K562 (cell line): Measurements from ENCODE around the gene RASSF1. TPM values are rescaled to one million over a fixed set of nuclear protein-coding genes. Genes with fewer than 3 reads are reported as not detected.
A peak's percentile ranks its signal among the peaks of the same experiment; 100 is the strongest.

ENCODE experiments used
- BCL6 ChIP-seq: fragments of 250-450 bp; sonication (Bioruptor Pico); IDR thresholded peaks from 2 replicates; pipeline ENCODE4 v1.4.0; 2020
- BRD4 ChIP-seq: fragments of 200-600 bp; sonication (generic); IDR thresholded peaks from 2 replicates; pipeline ENCODE4 v1.6.1; 2017; ENCODE audit warnings: inconsistent platforms
- ERF ChIP-seq: fragments of 450-650 bp; formaldehyde crosslinking; IDR thresholded peaks from 2 replicates; pipeline ENCODE4 v1.4.0; 2020; ENCODE audit warnings: mild to moderate bottlenecking, mixed read lengths
- FOXK1 ChIP-seq: sonication (generic); formaldehyde crosslinking; IDR thresholded peaks from 2 replicates; pipeline ENCODE4 v1.8.0; 2022; ENCODE audit warnings: missing genetic modification reagents, mild to moderate bottlenecking, borderline replicate concordance
- KAT2B ChIP-seq: IDR thresholded peaks from one replicate; pipeline ENCODE4 v1.6.1; 2012; ENCODE audit warnings: low read depth, mild to moderate bottlenecking, control low read depth, inconsistent platforms, low read length, moderate library complexity
- MAFF ChIP-seq: IDR thresholded peaks from 2 replicates; pipeline ENCODE4 v1.6.1; 2012; ENCODE audit warnings: low read length, improper control_type of control experiment
- NEUROD1 ChIP-seq: fragments of 150-350 bp; IDR thresholded peaks from 2 replicates; pipeline ENCODE4 v1.6.1; 2014; ENCODE audit warnings: borderline replicate concordance, low read length, low read depth; ENCODE audit not compliant: partially characterized antibody
- NR1H2 ChIP-seq: sonication (generic); formaldehyde crosslinking; IDR thresholded peaks from 2 replicates; pipeline ENCODE4 v1.4.0; 2020; ENCODE audit warnings: mild to moderate bottlenecking, missing genetic modification reagents
- TAF7 ChIP-seq: fragments of 450-650 bp; IDR thresholded peaks from 2 replicates; pipeline ENCODE4 v1.6.1; 2016; ENCODE audit warnings: missing genetic modification characterization, missing compliant biosample characterization
- ZNF232 ChIP-seq: sonication (generic); formaldehyde crosslinking; IDR thresholded peaks from 2 replicates; pipeline ENCODE4 v1.8.0; 2022; ENCODE audit warnings: mild to moderate bottlenecking, missing genetic modification reagents
- ZNF24 ChIP-seq: fragments of 450-650 bp; IDR thresholded peaks from 2 replicates; pipeline ENCODE4 v1.6.1; 2016
- ZNF354B ChIP-seq: fragments of 250-450 bp; sonication (Bioruptor Pico); IDR thresholded peaks from 2 replicates; pipeline ENCODE4 v1.4.0; 2020
- polyA plus RNA-seq, 8 experiments: library from polyadenylated mRNA; depleted of rRNA in 4 of 8; stranded (reverse) in 5 of 8; unstranded in 3 of 8; fragments of >200 nt; fragmentation: Nextera tagmentation in 2 of 8; fragmentation: Illumina TruSeq in 1 of 8; extraction: Ambion mirVana in 2 of 8; extraction: Trizol in 1 of 8; gene quantifications; 2 replicates each; pipeline versions ENCODE4 v1.2.1 to v1.2.3, GENCODE V29; 2011 to 2014; ENCODE audit warnings: inconsistent platforms in 1 of 8, missing spikeins in 1 of 8
- total RNA-seq, 7 experiments: library from RNA; depleted of rRNA in 6 of 7; stranded (reverse); fragments of >200 nt in 6 of 7; fragmentation: Illumina TruSeq in 2 of 7; extraction: Trizol in 2 of 7; gene quantifications; 2 replicates each; pipeline versions ENCODE4 v1.2.1 to v1.2.3, GENCODE V29; 2011 to 2021; ENCODE audit warnings: low replicate concordance in 1 of 7
- TF ChIP-seq, protein P1 (sequence below), 2 experiments: fragments of 450-650 bp; IDR thresholded peaks; 2 replicates each; pipeline ENCODE4 v1.6.1; 2018; ENCODE audit warnings: mild to moderate bottlenecking in 2 of 2, low read depth in 1 of 2; ENCODE audit not compliant: partially characterized antibody in 2 of 2
- TF ChIP-seq, protein P2 (sequence below): fragments of 150-350 bp; IDR thresholded peaks from 2 replicates; pipeline ENCODE4 v1.6.1; 2014; ENCODE audit warnings: low read depth, mild to moderate bottlenecking, low read length, borderline replicate concordance
- TF ChIP-seq, protein P3 (sequence below), 2 experiments: fragments of 450-650 bp in 1 of 2; sonication (generic) in 1 of 2; formaldehyde crosslinking; conservative IDR thresholded peaks; 2 replicates each; pipeline versions ENCODE4 v1.4.0 to v1.8.1; 2020 to 2022; ENCODE audit warnings: mild to moderate bottlenecking in 1 of 2, missing genetic modification reagents in 1 of 2
- TF ChIP-seq, protein P4 (sequence below): fragments of 450-650 bp; IDR thresholded peaks from one replicate; pipeline ENCODE4 v1.6.1; 2018; ENCODE audit warnings: mild to moderate bottlenecking, moderate library complexity; ENCODE audit not compliant: partially characterized antibody

RASSF1 gene
- total and polyA plus RNA-seq, 9 of the 15 experiments (the other 6 are each of a cell fraction or from before 2014, with no cell fraction given), result 3.6 to 57.1 (median 24.6) TPM

DNA sequence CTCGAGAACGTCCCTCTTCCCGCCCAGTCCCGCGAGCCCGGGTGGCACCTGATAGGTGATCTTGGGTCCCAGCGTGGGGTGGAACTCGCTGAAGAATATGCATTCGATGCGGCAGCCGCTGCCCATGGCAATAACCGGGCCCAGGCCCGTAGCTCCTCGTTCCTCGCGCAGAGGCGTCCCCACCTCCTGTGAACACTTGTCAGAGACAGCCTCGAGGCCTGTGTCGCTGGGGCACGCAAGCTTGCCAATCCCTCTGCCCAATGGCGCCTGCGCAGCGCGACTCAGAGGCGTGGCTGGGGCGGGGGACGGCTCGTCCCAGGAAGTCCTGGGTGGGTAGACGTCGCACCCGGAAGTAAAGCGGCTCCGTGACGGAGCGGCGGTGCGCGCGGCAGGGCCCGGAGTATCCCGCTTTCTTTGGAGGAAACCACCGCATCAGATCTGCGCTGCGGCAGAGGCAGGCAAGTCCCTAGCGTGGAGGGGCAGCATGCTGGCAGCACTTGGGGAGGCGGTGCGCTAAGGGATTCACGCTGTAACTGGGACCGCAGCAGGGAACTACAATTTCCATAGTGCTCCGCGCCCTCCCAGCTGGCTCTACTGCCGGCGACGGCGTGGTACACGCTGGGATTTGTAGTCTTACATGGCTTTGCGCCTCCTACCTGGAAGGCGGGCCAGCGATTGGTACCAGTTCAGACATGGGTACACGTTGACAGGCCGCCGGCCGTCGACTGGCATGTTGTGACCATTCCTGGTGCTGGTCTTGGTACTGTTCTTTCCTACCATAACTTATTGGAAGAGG is 10.1 kb upstream of the RASSF1 start, which contains the start of the genes CYB561D2 and NPRL2 (continued):
- TF ChIP-seq, protein P1, sequence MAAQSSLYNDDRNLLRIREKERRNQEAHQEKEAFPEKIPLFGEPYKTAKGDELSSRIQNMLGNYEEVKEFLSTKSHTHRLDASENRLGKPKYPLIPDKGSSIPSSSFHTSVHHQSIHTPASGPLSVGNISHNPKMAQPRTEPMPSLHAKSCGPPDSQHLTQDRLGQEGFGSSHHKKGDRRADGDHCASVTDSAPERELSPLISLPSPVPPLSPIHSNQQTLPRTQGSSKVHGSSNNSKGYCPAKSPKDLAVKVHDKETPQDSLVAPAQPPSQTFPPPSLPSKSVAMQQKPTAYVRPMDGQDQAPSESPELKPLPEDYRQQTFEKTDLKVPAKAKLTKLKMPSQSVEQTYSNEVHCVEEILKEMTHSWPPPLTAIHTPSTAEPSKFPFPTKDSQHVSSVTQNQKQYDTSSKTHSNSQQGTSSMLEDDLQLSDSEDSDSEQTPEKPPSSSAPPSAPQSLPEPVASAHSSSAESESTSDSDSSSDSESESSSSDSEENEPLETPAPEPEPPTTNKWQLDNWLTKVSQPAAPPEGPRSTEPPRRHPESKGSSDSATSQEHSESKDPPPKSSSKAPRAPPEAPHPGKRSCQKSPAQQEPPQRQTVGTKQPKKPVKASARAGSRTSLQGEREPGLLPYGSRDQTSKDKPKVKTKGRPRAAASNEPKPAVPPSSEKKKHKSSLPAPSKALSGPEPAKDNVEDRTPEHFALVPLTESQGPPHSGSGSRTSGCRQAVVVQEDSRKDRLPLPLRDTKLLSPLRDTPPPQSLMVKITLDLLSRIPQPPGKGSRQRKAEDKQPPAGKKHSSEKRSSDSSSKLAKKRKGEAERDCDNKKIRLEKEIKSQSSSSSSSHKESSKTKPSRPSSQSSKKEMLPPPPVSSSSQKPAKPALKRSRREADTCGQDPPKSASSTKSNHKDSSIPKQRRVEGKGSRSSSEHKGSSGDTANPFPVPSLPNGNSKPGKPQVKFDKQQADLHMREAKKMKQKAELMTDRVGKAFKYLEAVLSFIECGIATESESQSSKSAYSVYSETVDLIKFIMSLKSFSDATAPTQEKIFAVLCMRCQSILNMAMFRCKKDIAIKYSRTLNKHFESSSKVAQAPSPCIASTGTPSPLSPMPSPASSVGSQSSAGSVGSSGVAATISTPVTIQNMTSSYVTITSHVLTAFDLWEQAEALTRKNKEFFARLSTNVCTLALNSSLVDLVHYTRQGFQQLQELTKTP (IDR thresholded peaks at IDR 0.05; ENCODE audit: low read depth in 1 of 2, partially characterized antibody in 2 of 2), result peak in 1 of 2 experiments; percentile 99
- TF ChIP-seq, protein P2, sequence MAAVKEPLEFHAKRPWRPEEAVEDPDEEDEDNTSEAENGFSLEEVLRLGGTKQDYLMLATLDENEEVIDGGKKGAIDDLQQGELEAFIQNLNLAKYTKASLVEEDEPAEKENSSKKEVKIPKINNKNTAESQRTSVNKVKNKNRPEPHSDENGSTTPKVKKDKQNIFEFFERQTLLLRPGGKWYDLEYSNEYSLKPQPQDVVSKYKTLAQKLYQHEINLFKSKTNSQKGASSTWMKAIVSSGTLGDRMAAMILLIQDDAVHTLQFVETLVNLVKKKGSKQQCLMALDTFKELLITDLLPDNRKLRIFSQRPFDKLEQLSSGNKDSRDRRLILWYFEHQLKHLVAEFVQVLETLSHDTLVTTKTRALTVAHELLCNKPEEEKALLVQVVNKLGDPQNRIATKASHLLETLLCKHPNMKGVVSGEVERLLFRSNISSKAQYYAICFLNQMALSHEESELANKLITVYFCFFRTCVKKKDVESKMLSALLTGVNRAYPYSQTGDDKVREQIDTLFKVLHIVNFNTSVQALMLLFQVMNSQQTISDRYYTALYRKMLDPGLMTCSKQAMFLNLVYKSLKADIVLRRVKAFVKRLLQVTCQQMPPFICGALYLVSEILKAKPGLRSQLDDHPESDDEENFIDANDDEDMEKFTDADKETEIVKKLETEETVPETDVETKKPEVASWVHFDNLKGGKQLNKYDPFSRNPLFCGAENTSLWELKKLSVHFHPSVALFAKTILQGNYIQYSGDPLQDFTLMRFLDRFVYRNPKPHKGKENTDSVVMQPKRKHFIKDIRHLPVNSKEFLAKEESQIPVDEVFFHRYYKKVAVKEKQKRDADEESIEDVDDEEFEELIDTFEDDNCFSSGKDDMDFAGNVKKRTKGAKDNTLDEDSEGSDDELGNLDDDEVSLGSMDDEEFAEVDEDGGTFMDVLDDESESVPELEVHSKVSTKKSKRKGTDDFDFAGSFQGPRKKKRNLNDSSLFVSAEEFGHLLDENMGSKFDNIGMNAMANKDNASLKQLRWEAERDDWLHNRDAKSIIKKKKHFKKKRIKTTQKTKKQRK, result no peak
- TF ChIP-seq ERF (peak; percentile 60; the same call in 1 of the 2 replicates), NR1H2 (CRISPR knock-in tag) (peak; percentile 51; the same call in 1 of the 2 replicates), ZNF232 (CRISPR knock-in tag) (no peak), TAF7 (tag) (no peak), BCL6 (no peak), MAFF (no peak), ZNF354B (CRISPR knock-in tag) (no peak), NEUROD1 (no peak), BRD4 (no peak), FOXK1 (CRISPR knock-in tag) (peak; percentile 72; the same call in 1 of the 2 replicates), KAT2B (no peak), ZNF24 (no peak)
- TF ChIP-seq, protein P3, sequence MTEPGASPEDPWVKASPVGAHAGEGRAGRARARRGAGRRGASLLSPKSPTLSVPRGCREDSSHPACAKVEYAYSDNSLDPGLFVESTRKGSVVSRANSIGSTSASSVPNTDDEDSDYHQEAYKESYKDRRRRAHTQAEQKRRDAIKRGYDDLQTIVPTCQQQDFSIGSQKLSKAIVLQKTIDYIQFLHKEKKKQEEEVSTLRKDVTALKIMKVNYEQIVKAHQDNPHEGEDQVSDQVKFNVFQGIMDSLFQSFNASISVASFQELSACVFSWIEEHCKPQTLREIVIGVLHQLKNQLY (CRISPR knock-in tag; conservative IDR thresholded peaks at IDR 0.05), result no peak
- TF ChIP-seq, protein P4, sequence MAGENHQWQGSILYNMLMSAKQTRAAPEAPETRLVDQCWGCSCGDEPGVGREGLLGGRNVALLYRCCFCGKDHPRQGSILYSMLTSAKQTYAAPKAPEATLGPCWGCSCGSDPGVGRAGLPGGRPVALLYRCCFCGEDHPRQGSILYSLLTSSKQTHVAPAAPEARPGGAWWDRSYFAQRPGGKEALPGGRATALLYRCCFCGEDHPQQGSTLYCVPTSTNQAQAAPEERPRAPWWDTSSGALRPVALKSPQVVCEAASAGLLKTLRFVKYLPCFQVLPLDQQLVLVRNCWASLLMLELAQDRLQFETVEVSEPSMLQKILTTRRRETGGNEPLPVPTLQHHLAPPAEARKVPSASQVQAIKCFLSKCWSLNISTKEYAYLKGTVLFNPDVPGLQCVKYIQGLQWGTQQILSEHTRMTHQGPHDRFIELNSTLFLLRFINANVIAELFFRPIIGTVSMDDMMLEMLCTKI, result no peak
